ENCODE measurements around the gene CLDN4. TPM values are rescaled to one million over a fixed set of nuclear protein-coding genes. Genes with fewer than 3 reads are reported as not detected.
A peak's percentile ranks its signal among the peaks of the same experiment; 100 is the strongest.
"Not testable (repeated sequence)": the region's sequence is repeated elsewhere in the genome, so short reads cannot be mapped to it uniquely, and the experiment has no call there.

The CLDN4 gene
- total RNA-seq, 1 donor from 2014 or later: 0.11 TPM

DNA sequence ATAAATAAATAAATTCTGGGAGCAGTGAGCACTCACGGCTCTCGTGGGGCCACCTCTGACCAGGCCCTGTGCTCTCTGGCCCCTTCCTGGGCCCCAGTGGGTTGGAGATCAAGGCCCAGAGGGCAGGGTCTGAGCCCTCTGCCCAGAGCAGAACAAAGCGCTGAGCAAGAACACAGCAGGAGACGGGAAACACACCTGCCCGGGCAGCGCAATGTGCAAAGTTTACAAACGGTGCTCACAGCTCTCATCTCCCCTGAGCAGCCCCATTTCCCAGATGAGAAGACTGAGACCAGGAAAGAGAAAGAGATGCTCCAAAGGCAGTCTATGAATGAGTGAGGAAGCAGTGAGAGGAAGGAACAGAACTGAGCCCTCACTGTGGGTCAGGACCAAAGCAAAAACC lies 8.5 kb downstream of the CLDN4 start:
- ATAC-seq (ENCODE audit: poor library complexity) (no peak), DNase-seq (peak; percentile 6)
- intact Hi-C loops (cut with DNase I): no loop called here

DNA sequence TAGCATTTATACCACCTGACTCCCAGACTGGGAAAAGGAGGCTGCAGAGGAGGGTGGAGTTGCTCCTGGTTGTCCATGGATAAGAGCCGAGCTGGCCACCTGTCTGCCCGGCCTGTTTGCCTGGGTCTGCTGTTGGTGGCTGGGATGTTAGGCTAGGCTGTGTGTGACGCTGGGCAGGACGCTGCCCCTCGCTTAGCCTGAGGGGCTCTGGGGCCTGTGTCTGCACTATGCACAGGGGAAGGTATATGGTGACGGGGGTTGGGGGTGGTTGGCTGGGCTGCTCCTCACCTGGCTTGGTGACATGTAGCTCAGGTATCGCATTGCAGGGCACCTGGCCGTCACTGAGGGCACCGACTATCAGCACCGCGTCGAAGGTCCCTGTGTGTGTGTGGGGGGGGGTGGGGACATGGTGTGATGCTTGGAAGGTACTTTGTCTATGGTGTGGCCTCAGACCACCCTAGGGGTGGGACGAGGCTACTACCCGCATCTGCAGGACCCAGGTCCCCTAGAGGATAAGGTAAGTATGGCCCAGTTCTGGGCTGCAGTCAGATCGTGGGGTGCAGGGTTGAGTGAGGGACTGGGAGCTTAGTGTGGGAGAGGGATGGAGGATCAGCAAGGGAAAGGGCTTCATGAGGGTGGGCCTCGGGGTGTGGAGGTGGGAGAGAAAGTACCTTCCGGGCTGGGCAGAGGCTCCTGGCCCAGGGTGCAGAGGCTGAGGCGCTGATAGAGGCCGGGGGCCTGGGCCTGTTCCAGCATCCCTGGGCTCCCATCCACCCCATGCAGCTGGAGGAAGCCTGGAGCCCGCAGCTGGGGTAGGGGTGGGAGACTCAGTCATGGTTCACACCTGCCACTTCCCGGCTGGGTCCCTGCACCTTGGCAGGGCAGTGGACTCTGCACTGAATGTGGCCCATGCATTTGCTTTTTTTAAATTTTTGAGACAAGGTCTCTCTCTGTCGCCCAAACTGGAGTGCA lies 9.2 kb downstream of the CLDN4 start:
- peak; percentile 33 for DNase-seq
- intact Hi-C loops (cut with DNase I): no loop called here
- no peak for ATAC-seq (ENCODE audit: poor library complexity)

DNA sequence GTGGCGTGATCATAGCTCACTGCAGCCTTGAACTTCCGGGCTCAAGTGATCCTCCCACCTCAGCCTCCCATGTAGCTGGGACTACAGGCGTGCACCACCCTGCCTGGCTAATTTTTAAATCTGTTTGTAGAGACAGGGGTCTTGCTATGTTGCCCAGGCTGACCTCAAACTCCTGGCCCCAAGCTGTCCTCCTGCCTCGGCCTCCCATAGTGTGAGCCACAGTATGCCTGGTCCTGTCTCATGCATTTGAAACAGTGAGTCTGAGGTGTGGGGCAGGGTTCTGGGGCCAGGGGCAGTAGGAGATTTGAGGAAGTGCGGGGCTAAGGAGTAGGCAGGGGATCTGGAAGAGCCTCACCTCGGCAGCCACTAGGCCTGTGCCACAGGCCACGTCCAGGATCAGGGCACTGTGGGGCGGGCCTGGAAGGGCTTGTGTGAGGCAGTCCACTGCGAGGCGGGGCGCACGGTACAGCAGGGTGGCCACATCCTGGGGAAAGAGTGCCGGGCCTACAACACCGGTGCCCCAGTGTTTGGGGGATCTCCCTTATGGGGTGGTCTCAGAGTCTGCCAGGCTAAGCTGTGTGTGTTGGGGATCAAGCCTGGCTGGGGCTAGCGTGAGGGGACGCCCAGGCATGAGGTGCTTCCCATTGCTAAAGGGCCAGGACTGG lies 10.1 kb downstream of the CLDN4 start:
- intact Hi-C loops (cut with DNase I): no loop called here
- ATAC-seq (ENCODE audit: poor library complexity): no peak
- peak; percentile 30 for DNase-seq

DNA sequence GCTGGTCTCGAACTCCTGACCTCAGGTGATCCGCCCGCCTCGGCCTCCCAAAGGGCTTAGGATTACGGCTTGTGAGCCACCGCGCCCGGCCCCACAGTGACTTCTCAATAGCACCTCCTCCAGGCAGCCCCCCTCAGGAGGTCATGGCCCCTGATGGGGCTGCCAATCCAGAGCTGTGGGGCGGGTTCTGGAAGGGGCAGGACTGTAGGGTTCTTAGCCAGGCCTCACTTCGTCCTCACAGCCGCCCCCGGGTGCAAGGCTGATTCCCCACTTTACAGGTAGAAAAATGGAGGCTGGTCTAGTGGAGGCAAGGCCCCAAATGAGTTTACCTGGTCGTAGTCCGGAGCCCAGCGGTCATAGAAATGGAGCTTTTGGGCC lies 10.9 kb downstream of the CLDN4 start:
- ATAC-seq (ENCODE audit: poor library complexity): no peak
- intact Hi-C loops (cut with DNase I): no loop called here
- peak; percentile 40 for DNase-seq

DNA sequence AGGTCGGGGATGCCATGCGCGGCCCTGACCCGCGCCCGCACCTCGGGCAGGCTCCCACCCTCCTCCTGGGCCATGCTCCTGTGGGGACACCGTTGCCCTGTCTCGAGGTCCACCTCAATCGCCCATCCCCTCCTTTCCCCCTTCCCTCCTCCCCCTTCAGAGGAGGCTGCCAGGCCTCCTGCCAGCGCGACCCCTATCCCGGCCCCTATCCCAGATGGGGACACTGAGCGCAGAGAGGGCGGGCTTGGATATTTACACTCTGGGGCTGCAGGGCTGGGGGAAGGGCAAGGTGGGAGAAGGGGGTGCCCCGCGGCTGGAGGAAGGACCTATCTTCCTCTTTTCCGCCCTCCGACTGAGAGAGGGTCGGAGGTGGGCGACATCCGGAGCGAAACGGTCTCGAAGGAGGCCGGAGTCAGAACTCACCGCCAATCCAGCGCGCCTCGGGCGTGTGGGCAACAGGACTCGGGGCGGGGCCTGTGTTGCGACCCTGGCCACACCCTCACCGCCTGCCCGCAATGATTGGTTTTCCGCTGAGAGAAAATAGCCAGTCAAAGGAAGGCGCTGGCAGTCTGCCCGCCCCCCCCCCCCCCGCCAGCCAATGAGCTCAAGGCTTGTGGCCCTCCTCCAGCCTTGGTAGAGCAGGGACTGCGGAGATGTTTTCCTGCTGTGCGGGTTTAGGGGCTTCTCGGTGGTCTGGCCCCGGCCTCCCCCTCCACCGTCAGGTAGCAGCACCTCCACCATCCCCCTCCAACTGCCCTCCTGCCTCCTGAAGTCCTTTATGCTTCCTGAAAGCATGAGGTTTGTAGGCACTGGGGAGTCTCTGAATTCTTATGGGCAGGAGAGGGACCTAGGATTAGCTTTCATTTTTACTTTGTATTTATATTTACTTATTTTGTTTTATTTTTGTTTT lies 11.5 kb downstream of the CLDN4 start, which contains the start of gene METTL27:
Gene METTL27, minus strand, starts transcription at position 450 of the 910 bp plus-strand sequence. Its CDS starts 376 bp downstream, at position 74.
- ATAC-seq (ENCODE audit: poor library complexity) (peak; percentile 97), DNase-seq (peak; percentile 95)
- intact Hi-C loops (cut with DNase I): no loop called here

DNA sequence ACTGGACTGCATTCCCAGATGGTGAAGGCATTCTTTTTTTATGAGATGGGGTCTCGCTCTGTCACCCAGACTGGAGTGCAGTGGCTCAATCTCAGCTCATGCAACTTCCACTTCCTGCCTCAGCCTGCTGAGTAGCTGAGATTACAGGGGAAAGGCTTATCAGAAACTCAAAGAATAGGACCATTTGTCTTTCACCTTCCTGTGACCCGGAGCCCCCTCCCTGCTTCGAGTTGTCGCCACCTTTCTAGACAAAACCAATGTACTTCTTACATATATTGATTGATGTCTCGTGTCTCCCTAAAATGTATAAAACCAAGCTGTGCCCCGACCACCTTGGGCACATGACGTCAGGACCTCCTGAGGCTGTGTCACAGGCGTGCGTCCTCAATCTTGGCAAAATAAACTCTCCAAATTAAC lies 13.3 kb downstream of the CLDN4 start:
- no peak for ATAC-seq (ENCODE audit: poor library complexity)
- intact Hi-C loops (cut with DNase I): no loop called here
- no peak for DNase-seq

DNA sequence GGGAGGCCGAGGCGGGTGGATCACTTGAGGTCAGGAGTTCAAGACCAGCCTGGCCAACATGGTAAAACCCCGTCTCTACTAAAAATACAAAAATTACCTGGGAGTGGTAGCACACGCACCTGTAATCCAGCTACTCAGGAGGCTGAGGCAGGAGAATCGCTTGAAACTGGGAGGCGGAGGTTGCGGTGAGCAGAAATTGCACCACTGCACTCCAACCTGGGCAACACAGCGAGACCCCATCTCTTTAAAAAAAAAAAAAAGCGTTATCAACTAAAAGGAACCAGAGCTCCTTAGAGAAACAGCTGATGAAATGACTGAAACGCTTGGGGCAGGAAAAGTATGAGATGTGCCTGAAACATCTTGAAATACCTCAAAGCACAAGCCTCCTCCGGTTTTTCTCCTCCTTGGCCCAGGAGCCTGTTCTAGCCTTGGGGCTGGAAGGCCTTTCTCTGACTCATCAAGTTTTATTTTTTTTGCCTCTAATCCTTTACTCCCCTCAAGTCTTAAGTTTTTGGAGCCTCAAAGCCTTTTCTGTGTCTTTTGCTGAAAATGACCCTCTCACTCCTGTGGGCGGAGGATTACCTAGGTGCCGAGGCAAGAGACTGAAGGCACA lies 14.2 kb downstream of the CLDN4 start:
- no peak for ATAC-seq (ENCODE audit: poor library complexity)
- intact Hi-C loops (cut with DNase I): no loop called here

DNA sequence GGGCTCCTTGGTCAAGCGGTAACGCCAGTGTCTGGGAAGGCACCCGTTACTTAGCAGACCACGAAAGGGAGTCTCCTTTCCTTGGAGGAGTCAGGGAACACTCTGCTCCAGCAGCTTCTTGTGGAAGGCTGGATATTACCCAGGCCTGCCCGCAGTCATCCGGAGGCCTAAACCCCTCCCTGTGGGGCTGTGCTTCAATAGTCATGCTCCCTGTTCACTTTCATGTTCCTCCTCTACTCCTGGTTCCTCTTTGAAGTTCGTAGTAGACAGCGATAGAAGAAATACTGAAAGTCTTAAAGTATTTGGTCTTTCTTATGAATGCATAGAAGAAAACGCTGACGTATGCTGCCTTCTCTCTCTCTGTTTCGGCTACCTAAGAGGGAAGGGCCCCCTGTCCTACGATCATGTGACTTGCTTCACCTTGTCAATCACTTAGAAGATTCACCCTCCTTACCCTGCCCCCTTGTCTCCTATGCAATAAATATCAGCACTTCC lies 15.0 kb downstream of the CLDN4 start:
- ATAC-seq (ENCODE audit: poor library complexity); intact Hi-C loops (cut with DNase I); DNase-seq: not testable (repeated sequence)

More for the DNA sequence above, 14.2 kb downstream of the CLDN4 start:
- DNase-seq: no peak

DNA sequence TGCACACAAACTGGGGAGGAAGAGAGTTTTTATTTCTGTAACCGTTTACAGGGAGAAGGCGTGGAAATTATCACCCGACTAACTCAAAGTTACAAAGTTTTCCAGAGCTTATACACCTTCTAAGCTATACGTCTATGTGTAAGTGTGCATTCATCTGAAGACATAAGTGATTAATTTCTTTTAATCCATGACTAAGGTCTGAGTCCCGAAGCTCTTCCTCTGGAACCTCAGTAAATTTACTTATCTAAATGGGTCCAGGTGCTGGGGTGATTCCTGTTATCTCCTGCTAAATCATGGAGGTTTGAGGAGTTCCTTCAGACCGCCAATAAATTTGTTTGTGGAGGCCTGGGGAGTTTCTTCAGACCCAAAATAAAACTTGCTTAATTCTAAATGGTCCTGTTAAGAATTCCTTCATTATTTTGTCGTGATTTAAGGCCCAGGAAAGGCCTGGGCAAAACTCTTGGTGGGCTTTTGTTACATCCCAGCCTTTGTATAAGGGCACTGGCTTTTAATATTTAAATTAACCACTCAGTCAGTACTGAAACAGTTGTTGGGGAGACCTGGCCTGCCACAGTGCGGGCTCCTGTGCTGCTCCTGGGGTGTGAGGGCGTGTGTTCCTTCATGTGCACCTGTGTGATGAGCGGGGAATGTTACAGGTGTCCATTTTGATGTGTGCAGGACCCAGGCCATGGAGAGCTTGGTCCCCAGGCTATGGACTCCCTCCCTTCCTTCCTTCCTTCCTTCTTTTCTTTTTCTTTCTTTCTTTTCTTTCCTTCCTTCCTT lies 17.3 kb downstream of the CLDN4 start:
- intact Hi-C loops (cut with DNase I): no loop called here
- DNase-seq (no peak), ATAC-seq (ENCODE audit: poor library complexity) (no peak)

DNA sequence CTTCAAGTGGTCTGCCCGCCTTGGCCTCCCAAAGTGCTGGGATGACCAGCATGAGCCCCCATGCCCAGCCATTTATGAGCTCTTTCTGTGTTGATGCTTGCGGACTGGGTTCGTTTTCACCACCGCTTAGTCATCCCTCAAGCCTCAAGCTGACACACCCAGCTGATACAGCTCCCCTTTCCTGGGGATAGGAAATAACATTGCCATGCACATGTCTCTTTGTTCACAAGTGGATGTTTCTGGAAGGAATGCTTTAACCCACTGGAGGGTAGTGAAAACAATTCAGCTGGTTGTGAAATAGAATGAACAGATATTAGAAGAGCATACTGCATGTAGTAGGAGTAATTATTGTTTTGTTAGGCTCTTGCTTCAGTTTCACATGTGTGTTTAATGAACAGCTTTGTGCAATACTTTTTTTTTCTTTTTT lies 20.0 kb downstream of the CLDN4 start:
- DNase-seq (no peak), ATAC-seq (ENCODE audit: poor library complexity) (peak; percentile 50)
- intact Hi-C loops (cut with DNase I): loop anchor here (5.0 to 10.0 kb wide), 2 partner anchors 38 to 246 kb away; no protein-coding TSS in a partner anchor

DNA sequence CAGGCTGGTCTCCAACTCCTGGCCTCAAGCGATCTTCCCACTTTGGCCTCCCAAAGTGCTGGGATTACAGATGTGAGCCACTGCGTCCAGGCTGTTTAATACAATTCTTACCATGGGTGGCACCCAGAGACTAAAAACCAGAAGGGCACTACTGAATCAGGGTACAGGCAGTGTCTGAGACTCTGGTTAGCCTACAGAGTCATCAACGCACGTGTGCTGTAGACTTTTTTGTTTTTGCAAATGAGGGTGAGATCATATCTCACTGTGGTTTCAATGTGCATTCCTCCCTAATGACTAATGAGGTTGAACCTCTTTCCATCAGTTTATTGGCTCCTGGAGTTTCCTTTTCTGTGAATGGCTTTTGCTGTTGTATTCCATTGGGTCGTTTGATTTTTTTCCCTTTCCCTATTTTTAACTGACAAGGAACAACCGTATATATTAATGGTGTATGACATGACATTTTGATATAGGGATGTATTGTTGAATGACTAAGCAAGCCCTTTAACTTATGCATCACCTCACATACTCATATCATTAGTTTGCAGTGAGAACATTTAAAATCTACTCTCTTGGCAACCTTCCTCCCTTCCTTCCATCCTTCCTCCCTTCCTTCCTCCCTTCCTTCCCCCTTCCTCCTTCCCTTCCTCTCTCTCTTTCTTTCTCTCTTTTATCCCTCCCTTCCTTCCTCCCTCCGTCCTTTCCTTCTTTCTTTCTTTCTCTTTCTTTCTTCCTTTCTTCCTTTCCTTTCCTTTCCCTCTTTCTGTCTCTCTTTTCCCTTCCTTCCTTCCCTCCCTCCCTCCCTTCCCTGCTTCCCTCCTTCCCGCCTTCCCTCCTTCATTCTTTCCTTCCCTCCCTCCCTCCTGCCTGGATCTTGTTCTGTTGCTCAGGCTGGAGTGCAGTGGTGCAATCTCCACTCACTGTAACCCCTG lies 20.9 kb downstream of the CLDN4 start:
- peak; percentile 54 for ATAC-seq (ENCODE audit: poor library complexity)
- DNase-seq: no peak
- intact Hi-C loops (cut with DNase I): loop anchor here (5.0 to 10.0 kb wide), 2 partner anchors 39 to 247 kb away; no protein-coding TSS in a partner anchor

DNA sequence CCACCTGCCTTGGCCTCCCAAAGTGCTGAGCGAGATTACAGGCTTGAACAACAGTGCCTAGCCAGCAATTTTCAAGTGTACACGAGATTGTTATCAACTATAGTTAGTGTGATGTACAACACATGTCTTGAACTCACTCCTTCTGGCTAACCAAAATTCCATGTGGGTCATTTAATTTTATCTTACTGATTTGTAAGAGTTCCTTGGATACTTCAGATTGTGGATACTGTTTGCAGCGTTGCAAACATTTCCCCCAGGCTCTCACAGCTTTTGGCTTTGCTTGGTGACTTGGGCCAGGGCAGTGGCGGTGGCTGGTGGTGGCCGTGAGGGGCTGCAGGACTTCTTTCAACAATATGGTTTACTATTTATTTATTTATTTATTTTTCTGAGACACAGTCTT lies 21.7 kb downstream of the CLDN4 start:
- no peak for ATAC-seq (ENCODE audit: poor library complexity)
- no peak for DNase-seq
- intact Hi-C loops (cut with DNase I): loop anchor here (5.0 to 10.0 kb wide), 2 partner anchors 40 to 248 kb away; no protein-coding TSS in a partner anchor

DNA sequence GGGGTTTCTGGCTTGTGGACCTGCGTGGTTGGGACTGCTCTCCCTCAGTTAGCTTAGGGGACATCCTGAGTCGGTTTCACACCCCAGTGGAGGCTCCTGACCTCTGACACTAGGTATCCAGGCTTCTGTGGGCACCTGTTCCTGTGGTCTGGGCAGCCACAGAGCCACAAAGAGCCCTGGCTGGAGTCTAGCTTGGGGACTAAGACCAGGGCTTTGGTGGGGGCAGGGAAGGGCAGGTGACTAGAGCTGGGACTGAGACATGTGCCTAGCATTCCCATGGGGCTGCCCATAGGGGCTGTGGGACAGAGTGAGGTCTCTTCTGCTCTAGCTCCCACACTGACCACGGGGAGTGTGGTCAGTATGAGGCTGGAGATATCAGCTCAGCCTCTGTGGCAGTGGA lies 26.1 kb downstream of the CLDN4 start:
- ATAC-seq (ENCODE audit: poor library complexity) (no peak), DNase-seq (no peak)
- intact Hi-C loops (cut with DNase I): loop anchor here (10.0 kb wide), 1 partner anchor 252 kb away; no protein-coding TSS in a partner anchor

DNA sequence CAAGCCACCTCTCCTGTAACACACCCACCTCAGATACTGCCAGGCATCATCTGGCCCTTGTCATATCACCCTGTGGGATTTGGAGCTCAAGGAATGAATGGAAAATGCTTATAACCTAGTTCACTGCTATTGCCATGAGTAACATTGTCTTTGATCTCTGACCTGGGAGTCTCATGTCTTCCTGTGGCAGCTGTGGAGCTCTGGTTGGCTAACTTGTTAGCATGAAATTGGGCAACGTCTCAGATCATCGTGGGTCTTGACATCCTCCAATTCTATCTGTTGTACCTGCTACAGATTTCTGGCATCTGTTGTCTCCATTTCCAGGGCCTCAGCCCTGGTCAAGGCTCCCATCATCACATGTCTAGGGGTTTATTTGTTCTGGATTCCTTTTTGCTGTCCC lies 28.0 kb downstream of the CLDN4 start:
- intact Hi-C loops (cut with DNase I): loop anchor here (10.0 kb wide), 1 partner anchor 254 kb away; no protein-coding TSS in a partner anchor
- no peak for ATAC-seq (ENCODE audit: poor library complexity)
- DNase-seq: no peak

DNA sequence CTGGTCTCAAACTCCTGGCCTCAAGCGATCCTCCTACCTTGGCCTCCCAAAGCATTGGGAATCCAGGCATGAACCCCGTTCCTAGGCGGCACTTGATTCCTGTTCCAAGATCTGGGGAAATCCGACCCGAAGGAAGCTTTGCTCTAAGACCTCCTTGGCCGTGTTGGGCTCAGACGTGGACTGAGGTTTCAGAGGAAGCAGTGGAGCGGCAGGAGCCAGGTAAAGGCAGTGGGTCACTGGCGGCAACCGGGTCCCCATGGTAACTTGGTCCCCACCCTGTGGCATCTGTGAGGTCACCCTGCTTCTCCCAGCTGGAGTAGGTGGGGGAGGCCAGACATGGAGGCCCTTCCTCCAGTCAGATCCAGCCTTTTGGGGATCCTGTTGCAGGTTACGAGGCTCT lies 30.1 kb downstream of the CLDN4 start, which contains the start of gene TMEM270:
Gene TMEM270, plus strand, starts transcription at position 301 of the 400 bp plus-strand sequence. Its CDS starts 36 bp downstream, at position 337.
- intact Hi-C loops (cut with DNase I): no loop called here
- ATAC-seq (ENCODE audit: poor library complexity) (no peak), DNase-seq (no peak)

DNA sequence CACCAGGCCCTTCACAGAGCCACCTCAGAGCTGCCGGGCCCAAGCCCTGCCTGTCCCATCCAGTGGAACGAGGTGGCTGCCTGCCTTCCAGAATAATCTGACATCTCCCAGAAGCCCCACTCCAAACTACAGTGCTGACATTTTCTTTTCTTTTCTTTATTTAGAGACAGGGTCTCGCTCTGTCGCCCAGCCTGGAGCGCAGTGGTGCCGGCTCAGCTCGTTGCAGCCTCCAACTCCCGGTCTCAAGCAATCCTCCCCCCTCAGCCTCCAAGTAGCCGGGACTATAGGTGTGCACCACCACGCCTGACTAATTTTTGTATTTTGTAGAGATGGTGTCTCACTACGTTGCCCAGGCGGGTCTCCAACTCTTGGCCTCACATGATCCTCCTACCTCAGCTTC lies 30.5 kb downstream of the CLDN4 start:
- no peak for DNase-seq
- intact Hi-C loops (cut with DNase I): no loop called here
- no peak for ATAC-seq (ENCODE audit: poor library complexity)

All from Right ventricle myocardium superior (tissue), 1 donor.